ENCODE measurements around the gene MRPL42. TPM values are rescaled to one million over a fixed set of nuclear protein-coding genes. Genes with fewer than 3 reads are reported as not detected.
A peak's percentile ranks its signal among the peaks of the same experiment; 100 is the strongest.

The MRPL42 gene
- total RNA-seq, 1 donor, result 96.6 TPM

DNA sequence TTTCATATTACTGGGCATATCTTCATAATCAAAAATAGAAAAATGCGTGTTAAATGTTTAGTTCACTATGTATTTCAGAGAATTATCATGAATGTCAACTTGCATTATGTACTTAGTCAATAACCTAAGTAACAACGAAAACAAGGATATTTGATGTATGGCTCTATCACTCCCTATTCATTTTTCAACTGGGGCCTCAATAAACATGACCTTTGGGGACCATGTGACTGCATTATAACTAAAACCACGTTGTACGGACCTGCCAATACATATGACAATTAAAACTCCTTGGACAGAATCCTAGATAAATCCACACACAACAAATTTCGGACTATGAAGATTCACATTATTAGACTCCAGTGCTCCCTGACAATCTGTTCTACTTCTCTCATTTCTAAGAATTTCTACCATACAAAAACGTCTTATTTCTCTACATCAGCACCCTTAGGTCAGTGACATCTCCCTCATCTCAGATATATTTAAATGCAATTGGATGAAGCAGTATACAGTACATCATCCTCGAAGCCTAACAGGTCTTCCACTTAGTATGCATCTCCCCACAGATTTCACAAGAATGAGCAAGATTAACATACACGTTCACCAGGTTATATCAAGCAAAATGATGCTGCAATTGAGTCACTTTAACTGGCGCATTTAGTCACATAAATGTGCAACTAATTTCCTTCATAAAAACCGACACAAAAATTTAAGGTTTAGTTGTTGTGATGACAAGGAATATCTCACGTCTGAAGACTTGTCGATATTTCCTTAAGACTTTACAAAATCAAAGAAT is 27.1 kb upstream of the MRPL42 start:
- TF ChIP-seq CTCF (IDR thresholded peaks at IDR 0.05; ENCODE audit: insufficient read depth, low read length), result no peak
- H3K4me3 ChIP-seq (ENCODE audit: low read depth, low read length), result peak overlapping the region; percentile 85
- no peak for DNase-seq (ENCODE audit: low read depth)

DNA sequence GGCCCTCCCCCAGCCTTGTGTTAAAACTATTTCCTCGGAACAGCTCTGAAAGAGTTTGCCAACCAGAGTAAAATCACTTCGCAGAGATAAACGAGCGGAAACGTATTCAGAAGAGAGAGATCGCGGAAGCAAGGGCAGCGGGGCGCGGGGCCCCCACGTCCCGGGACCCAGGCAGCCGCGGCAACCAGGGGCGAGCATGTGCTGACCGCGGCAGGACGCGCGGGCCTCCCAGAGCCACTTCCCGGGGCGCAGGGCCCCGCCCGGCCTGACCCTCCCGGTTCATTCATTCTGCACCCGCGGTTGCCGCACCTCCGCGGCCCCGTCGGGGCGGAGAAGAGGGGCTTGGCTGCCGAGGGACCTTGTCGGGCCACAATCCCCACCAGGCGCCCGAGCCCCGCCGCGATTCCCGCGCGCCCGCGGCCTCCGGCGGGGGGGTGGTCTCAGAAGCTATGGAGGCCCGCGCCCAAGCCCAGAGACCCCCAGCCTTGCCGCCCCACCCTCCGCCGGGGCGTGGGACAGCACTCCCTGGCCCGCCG is 26.2 kb upstream of the MRPL42 start:
- TF ChIP-seq CTCF (IDR thresholded peaks at IDR 0.05; ENCODE audit: insufficient read depth, low read length), result no peak
- DNase-seq (ENCODE audit: low read depth), result no peak

DNA sequence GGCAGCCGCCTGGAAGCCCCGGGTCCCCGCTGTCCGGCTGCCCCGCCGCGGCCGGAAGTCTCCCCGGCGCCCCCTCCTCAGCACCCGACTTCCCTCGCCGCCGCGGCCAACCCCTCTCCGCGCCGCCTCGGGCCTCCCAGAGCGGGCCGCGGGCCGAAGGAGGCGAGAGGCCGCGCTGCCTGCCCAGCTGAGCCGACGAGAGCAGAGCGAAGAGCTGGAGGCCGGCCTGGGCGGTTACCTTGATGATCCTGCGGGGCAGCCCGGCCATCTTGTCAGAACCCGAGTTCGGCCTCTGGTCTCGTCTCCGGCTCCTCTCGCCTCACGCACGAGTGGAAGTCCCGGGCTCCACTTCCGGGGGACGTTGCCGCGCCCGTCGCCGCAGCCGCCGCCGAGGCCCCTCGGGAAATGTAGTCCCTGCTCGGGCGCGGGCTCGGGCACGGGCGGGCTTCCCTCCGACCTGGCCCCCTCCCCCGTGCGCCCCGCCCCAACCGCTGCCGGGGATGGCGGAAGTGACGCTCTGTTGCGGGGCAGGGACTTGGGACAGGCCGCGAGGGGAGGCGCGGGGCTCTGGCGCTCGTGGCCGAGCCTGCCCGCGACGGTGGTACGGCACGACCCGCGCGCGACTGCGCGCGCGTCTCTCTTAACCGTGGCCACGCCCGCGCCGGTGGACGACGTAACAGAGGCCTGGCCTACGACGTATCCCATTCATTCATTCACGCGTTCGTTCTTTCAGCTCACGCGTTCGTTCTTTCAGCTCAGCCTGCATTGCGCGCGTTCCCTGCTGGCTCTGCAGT is 25.5 kb upstream of the MRPL42 start, which contains the start of gene UBE2N:
Gene UBE2N, minus strand, starts transcription at position 331 of the 794 bp plus-strand sequence. Its CDS starts 63 bp downstream, at position 268.
- TF ChIP-seq CTCF (IDR thresholded peaks at IDR 0.05; ENCODE audit: insufficient read depth, low read length), result no peak

More for the DNA sequence above, 26.2 kb upstream of the MRPL42 start:
- H3K4me3 ChIP-seq (ENCODE audit: low read depth, low read length), result peak overlapping the region; percentile 85

GRCh38 chr12:93442411-93443340 is 24.6 kb upstream of the MRPL42 start:
- no peak for DNase-seq (ENCODE audit: low read depth)
- TF ChIP-seq CTCF (IDR thresholded peaks at IDR 0.05; ENCODE audit: insufficient read depth, low read length), result no peak
- H3K4me3 ChIP-seq (ENCODE audit: low read depth, low read length), result peak overlapping the region; percentile 85

More for the DNA sequence above, 25.5 kb upstream of the MRPL42 start, which contains the start of gene UBE2N:
- peak within 1 kb of the TSS; percentile 85 for H3K4me3 ChIP-seq (ENCODE audit: low read depth, low read length)
- peak; percentile 90 for DNase-seq (ENCODE audit: low read depth)

DNA sequence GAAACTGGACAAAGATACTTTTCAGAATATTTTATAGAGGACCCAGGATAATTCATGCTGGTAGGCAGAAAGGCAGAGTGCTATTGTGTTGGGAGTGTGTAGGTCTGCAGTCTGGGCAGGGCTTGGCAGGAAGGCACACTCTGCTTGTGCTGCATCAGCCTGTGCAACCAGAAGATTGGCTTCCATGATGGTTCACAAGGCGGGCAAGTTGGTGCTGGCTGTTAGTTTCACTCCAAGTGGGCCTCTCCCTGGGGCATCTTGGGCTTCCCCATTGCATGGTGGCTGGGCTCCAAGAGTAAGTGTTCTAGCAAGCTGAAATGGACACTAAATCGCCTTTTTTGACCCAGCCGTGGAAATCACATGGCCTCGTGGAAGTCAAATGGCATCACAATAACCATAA is 23.7 kb upstream of the MRPL42 start:
- no peak overlapping the region for H3K4me3 ChIP-seq (ENCODE audit: low read depth, low read length)
- no peak for DNase-seq (ENCODE audit: low read depth)
- TF ChIP-seq CTCF (IDR thresholded peaks at IDR 0.05; ENCODE audit: insufficient read depth, low read length), result no peak

Data from fibroblast of the aortic adventitia (primary cell).